ENCODE measurements around the gene LUZP1. TPM values are rescaled to one million over a fixed set of nuclear protein-coding genes. Genes with fewer than 3 reads are reported as not detected.

The LUZP1 gene
- total RNA-seq, 4 donors from 2014 or later, result 28.3 to 46.4 (median 33.3) TPM

- intact Hi-C loops (cut with DNase I; ENCODE audit: low total_unique reads), result no loop called here
Observed at GRCh38 chr1:23150742-23151141, 17.9 kb downstream of the LUZP1 start.

DNA sequence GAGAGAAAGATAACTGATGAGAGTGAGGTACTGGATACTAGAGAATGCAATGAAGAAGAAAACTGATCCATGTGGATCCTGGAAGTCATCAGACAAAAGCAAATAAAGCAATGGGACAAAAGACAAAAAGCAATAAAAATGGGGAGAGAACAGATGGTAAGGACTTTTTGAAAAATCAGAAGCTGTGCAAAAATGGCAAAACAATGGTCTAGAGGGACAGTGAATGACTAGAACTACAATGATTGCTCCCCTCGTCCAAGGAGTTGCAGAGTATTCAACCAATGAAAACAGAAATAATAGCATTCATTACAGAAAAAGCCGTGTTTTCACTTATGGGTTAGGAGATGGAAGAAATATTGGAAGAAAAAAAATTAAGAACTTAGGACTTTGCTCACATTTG, 18.5 kb downstream of the LUZP1 start:
- H3K4me1 ChIP-seq, result peaks cover 9 to 38% (median 20%) of the 10 kb centered on the region in 4 donors
- no peaks in the 10 kb centered on the region for H3K36me3 ChIP-seq
- DNase-seq, result no peak
- TF ChIP-seq CTCF (IDR thresholded peaks at IDR 0.05), result no peak
- TF ChIP-seq EP300 (IDR thresholded peaks at IDR 0.05; ENCODE audit: low read depth), result no peak
- TF ChIP-seq POLR2A (IDR thresholded peaks at IDR 0.05), result no peak
- intact Hi-C loops (cut with DNase I; ENCODE audit: low total_unique reads), result no loop called here
- in situ Hi-C loops (cut with MboI; ENCODE audit: low pct_ligation_motif_present in 1 of 4, low pct_unique_long_range_greater_than_20kb in 1 of 4, low sequenced_read_pairs in 3 of 4), result no loop called here
- no peaks in the 10 kb centered on the region for H3K9me3 ChIP-seq
- no peak overlapping the region for H3K4me3 ChIP-seq
- peak overlapping the region in 2 of 4 donors; percentile 55 to 59 for H3K27ac ChIP-seq
- no peaks in the 10 kb centered on the region for H3K27me3 ChIP-seq
- WGBS, 2 donors (ENCODE audit: low coverage in 1 of 2), result 79 to 80% methylated on average over 2 of the region's 2 CpGs

More at GRCh38 chr1:23150742-23151141, 17.9 kb downstream of the LUZP1 start:
- WGBS, 2 donors (ENCODE audit: low coverage in 1 of 2), result 80 to 82% methylated on average over 3 to 5 of the region's 5 CpGs
- in situ Hi-C loops (cut with MboI; ENCODE audit: low pct_ligation_motif_present in 1 of 4, low pct_unique_long_range_greater_than_20kb in 1 of 4, low sequenced_read_pairs in 3 of 4), result no loop called here
- no peak for DNase-seq
- H3K9me3 ChIP-seq, result no peaks in the 10 kb centered on the region
- H3K27ac ChIP-seq, result peak overlapping the region in 1 of 4 donors; percentile 59
- TF ChIP-seq CTCF (IDR thresholded peaks at IDR 0.05) (no peak), POLR2A (IDR thresholded peaks at IDR 0.05) (no peak), EP300 (IDR thresholded peaks at IDR 0.05; ENCODE audit: low read depth) (no peak), POLR2AphosphoS5 (IDR thresholded peaks at IDR 0.05) (no peak)
- no peak overlapping the region for H3K4me3 ChIP-seq
- no peaks in the 10 kb centered on the region for H3K27me3 ChIP-seq
- peaks cover 9 to 44% (median 26%) of the 10 kb centered on the region in 4 donors for H3K4me1 ChIP-seq
- H3K36me3 ChIP-seq, result no peaks in the 10 kb centered on the region

- DNase-seq, result peak; percentile 40
- 0 to 25% methylated on average over 1 of the region's 1 CpG for WGBS, 2 donors (ENCODE audit: low coverage in 1 of 2)
- in situ Hi-C loops (cut with MboI; ENCODE audit: low pct_ligation_motif_present in 1 of 4, low pct_unique_long_range_greater_than_20kb in 1 of 4, low sequenced_read_pairs in 3 of 4), result no loop called here
- peak overlapping the region; percentile 50 to 65 (median 57) for H3K27ac ChIP-seq
- H3K9me3 ChIP-seq, result no peaks in the 10 kb centered on the region
- H3K36me3 ChIP-seq, result peaks cover 0 to 1% (median 0%) of the 10 kb centered on the region in 4 donors
- H3K4me3 ChIP-seq, result no peak overlapping the region
- intact Hi-C loops (cut with DNase I; ENCODE audit: low total_unique reads), result no loop called here
- H3K27me3 ChIP-seq, result no peaks in the 10 kb centered on the region
- H3K4me1 ChIP-seq, result peaks cover 9 to 34% (median 18%) of the 10 kb centered on the region in 4 donors
- no peak for TF ChIP-seq CTCF (IDR thresholded peaks at IDR 0.05)
- peak in 2 of 3 donors; percentile 24 to 45 for TF ChIP-seq POLR2AphosphoS5 (IDR thresholded peaks at IDR 0.05)
Observed at GRCh38 chr1:23149114-23149513, 19.5 kb downstream of the LUZP1 start.

GRCh38 chr1:23148084-23148483, 20.6 kb downstream of the LUZP1 start:
- DNase-seq, result no peak
- in situ Hi-C loops (cut with MboI; ENCODE audit: low pct_ligation_motif_present in 1 of 4, low pct_unique_long_range_greater_than_20kb in 1 of 4, low sequenced_read_pairs in 3 of 4), result no loop called here

More at GRCh38 chr1:23148084-23148483, 20.6 kb downstream of the LUZP1 start:
- Histone ChIP-seq H3K4me1 (peaks cover 9 to 34% (median 18%) of the 10 kb centered on the region in 4 donors), H3K4me3 (no peak overlapping the region), H3K27ac (peak overlapping the region in 1 of 4 donors; percentile 59), H3K36me3 (peaks cover 0 to 4% (median 0%) of the 10 kb centered on the region in 4 donors), H3K9me3 (no peaks in the 10 kb centered on the region), H3K27me3 (no peaks in the 10 kb centered on the region)
- intact Hi-C loops (cut with DNase I; ENCODE audit: low total_unique reads), result no loop called here
- WGBS, 2 donors (ENCODE audit: low coverage in 1 of 2), result 58 to 64% methylated on average over 4 of the region's 4 CpGs
- no peak for TF ChIP-seq EP300 (IDR thresholded peaks at IDR 0.05; ENCODE audit: low read depth)
- no peak for TF ChIP-seq CTCF (IDR thresholded peaks at IDR 0.05)
- TF ChIP-seq POLR2A (IDR thresholded peaks at IDR 0.05), result no peak
- no peak for TF ChIP-seq POLR2AphosphoS5 (IDR thresholded peaks at IDR 0.05)

Data from transverse colon (tissue), 4 donors.